Keratinocyte (primary cell): ENCODE measurements around the gene TMEM9B. TPM values are rescaled to one million over a fixed set of nuclear protein-coding genes. Genes with fewer than 3 reads are reported as not detected.
A peak's percentile ranks its signal among the peaks of the same experiment; 100 is the strongest.

Experiments
- DNase-seq: peaks from one replicate; pipeline ENCODE4 v3.0.0-alpha.2; 2011; ENCODE audit warnings: low read depth, missing footprints, low spot score
- FAIRE-seq: peaks from 2 replicates; lab custom pipeline; 2011; peaks lifted over from hg19 to GRCh38; lab: Jason Lieb, UNC
- H2AFZ ChIP-seq: 2 replicates; pipeline ENCODE4 v1.6.0; 2012; ENCODE audit warnings: low read length, control low read depth, inconsistent platforms; ENCODE audit not compliant: control insufficient read depth
- H3K27ac ChIP-seq: 2 replicates; pipeline ENCODE4 v1.5.1; 2011; ENCODE audit warnings: low read length; ENCODE audit not compliant: control insufficient read depth, insufficient read depth
- H3K27me3 ChIP-seq: 3 replicates; pipeline ENCODE4 v1.6.0; 2011; ENCODE audit warnings: low read length; ENCODE audit not compliant: control insufficient read depth, insufficient read depth; ENCODE audit errors: extremely low read depth
- H3K36me3 ChIP-seq, 2 experiments: 2 replicates in 1 of 2; 3 replicates in 1 of 2; pipeline ENCODE4 v1.5.1; 2011; ENCODE audit warnings: low read length in 2 of 2, mild to moderate bottlenecking in 1 of 2; ENCODE audit not compliant: control insufficient read depth in 2 of 2, insufficient read depth in 2 of 2; ENCODE audit errors: extremely low read depth in 1 of 2
- H3K4me1 ChIP-seq: 3 replicates; pipeline ENCODE4 v1.5.1; 2011; ENCODE audit warnings: low read length; ENCODE audit not compliant: control insufficient read depth, insufficient read depth; ENCODE audit errors: extremely low read depth
- H3K4me2 ChIP-seq: 3 replicates; pipeline ENCODE4 v1.6.0; 2011; ENCODE audit warnings: low read depth, low read length; ENCODE audit not compliant: control insufficient read depth, insufficient read depth; ENCODE audit errors: extremely low read depth
- H3K4me3 ChIP-seq, 3 experiments: fragments of 200-600 bp in 1 of 3; sonication (generic) in 1 of 3; 2 replicates in 2 of 3; 3 replicates in 1 of 3; pipeline ENCODE4 v1.5.1; 2011 to 2016; ENCODE audit warnings: low read length in 3 of 3, mild to moderate bottlenecking in 3 of 3, control low read depth in 2 of 3, inconsistent platforms in 1 of 3, low read depth in 1 of 3, mixed read lengths in 1 of 3, mixed run types in 1 of 3, moderate library complexity in 1 of 3; ENCODE audit not compliant: control insufficient read depth in 2 of 3, insufficient read depth in 2 of 3; ENCODE audit errors: extremely low read depth in 1 of 3
- H3K79me2 ChIP-seq: 2 replicates; pipeline ENCODE4 v1.6.0; 2012; ENCODE audit warnings: low read length; ENCODE audit not compliant: control insufficient read depth, insufficient read depth
- H3K9ac ChIP-seq: 3 replicates; pipeline ENCODE4 v1.6.0; 2011; ENCODE audit warnings: low read length; ENCODE audit not compliant: control insufficient read depth, insufficient read depth; ENCODE audit errors: extremely low read depth
- H3K9me1 ChIP-seq: 3 replicates; pipeline ENCODE4 v1.6.0; 2011; ENCODE audit warnings: low read length; ENCODE audit not compliant: control insufficient read depth, insufficient read depth; ENCODE audit errors: extremely low read depth
- H3K9me3 ChIP-seq: 2 replicates; pipeline ENCODE4 v1.5.1; 2012; ENCODE audit warnings: low read depth, low read length; ENCODE audit not compliant: control insufficient read depth
- H4K20me1 ChIP-seq: 3 replicates; pipeline ENCODE4 v1.6.0; 2011; ENCODE audit warnings: low read length; ENCODE audit not compliant: control insufficient read depth, insufficient read depth; ENCODE audit errors: extremely low read depth
- CTCF ChIP-seq, 3 experiments: IDR thresholded peaks in 1 of 3; conservative IDR thresholded peaks in 1 of 3; optimal IDR thresholded peaks in 1 of 3; 2 replicates in 2 of 3; 3 replicates in 1 of 3; pipeline versions ENCODE3 to v1.5.1; 2011; ENCODE audit warnings: low read length in 3 of 3, mild to moderate bottlenecking in 3 of 3, moderate library complexity in 2 of 3, control low read depth in 1 of 3, inconsistent platforms in 1 of 3; ENCODE audit not compliant: insufficient read depth in 2 of 3; ENCODE audit errors: extremely low read depth in 1 of 3
- EZH2 ChIP-seq: IDR thresholded peaks from one replicate; pipeline ENCODE4 v1.6.1; 2012; ENCODE audit warnings: inconsistent platforms, mild to moderate bottlenecking, low read length, moderate library complexity
- dilution Hi-C: fragments of 300-500 bp; cut with MboI; formaldehyde crosslinking; loops from one replicate; pipeline ENCODE4 v1.7.0; 2020; ENCODE audit warnings: low sequenced_read_pairs; ENCODE audit not compliant: extremely low pct_ligation_motif_present
- polyA plus RNA-seq, 5 experiments: library from polyadenylated mRNA; depleted of rRNA in 3 of 5; stranded (reverse) in 3 of 5; stranded (forward) in 1 of 5; unstranded in 1 of 5; fragments of >200 nt; gene quantifications; 1 replicate in 1 of 5; 2 replicates in 3 of 5; 3 replicates in 1 of 5; pipeline versions ENCODE4 v1.2.1 to v1.2.3, GENCODE V29; 2011 to 2012; ENCODE audit warnings: missing spikeins in 2 of 5, low read depth in 1 of 5, low replicate concordance in 1 of 5

Gene TMEM9B
- polyA plus RNA-seq, 1 donor (not counting 4 experiments of a cell fraction or from before 2014, with no cell fraction given) = 60.8 TPM

GRCh38 chr11:8913961-8914660, 50.1 kb downstream of the TMEM9B start:
- Histone ChIP-seq H4K20me1 (no peaks in the 10 kb centered on the region), H3K36me3 (peaks cover 8 to 26% of the 10 kb centered on the region in 2 experiments), H3K79me2 (peaks cover 21% of the 10 kb centered on the region), H3K27ac (peak overlapping the region; percentile 1), H3K9me3 (no peaks in the 10 kb centered on the region), H3K4me1 (peaks cover 45% of the 10 kb centered on the region), H3K9me1 (no peaks in the 10 kb centered on the region), H3K9ac (no peak overlapping the region), H3K4me2 (peak overlapping the region; percentile 17), H2AFZ (no peak overlapping the region), H3K4me3 (no peak overlapping the region), H3K27me3 (no peaks in the 10 kb centered on the region)
- FAIRE-seq = no peak
- no peak for DNase-seq
- TF ChIP-seq CTCF (optimal IDR thresholded peaks at IDR 0.05 in 1 of 3, IDR thresholded peaks at IDR 0.05 in 1 of 3, conservative IDR thresholded peaks at IDR 0.05 in 1 of 3; ENCODE audit: extremely low read depth in 1 of 3, insufficient read depth in 2 of 3, low read length in 3 of 3) (peak; percentile 76 to 96 (median 87)), EZH2 (no peak)
- dilution Hi-C loops = no loop called here

GRCh38 chr11:8911029-8911823, 53.0 kb downstream of the TMEM9B start, which contains the start of gene AKIP1:
Gene AKIP1 (plus strand): TSS chr11:8911189. CDS start chr11:8911450, 261 bp downstream.
- H3K36me3 ChIP-seq = peaks cover 0 to 17% of the 10 kb centered on the region in 2 experiments
- no peak for FAIRE-seq
- peaks cover 42% of the 10 kb centered on the region for H3K4me1 ChIP-seq
- dilution Hi-C loops = no loop called here
- no peaks in the 10 kb centered on the region for H4K20me1 ChIP-seq
- H2AFZ ChIP-seq = peak within 1 kb of the TSS; percentile 92
- peak within 1 kb of the TSS; percentile 89 for H3K4me2 ChIP-seq
- peak within 1 kb of the TSS; percentile 77 to 96 (median 82) for H3K4me3 ChIP-seq
- no peaks in the 10 kb centered on the region for H3K9me3 ChIP-seq
- TF ChIP-seq CTCF (optimal IDR thresholded peaks at IDR 0.05 in 1 of 3, IDR thresholded peaks at IDR 0.05 in 1 of 3, conservative IDR thresholded peaks at IDR 0.05 in 1 of 3; ENCODE audit: extremely low read depth in 1 of 3, insufficient read depth in 2 of 3, low read length in 3 of 3) (no peak), EZH2 (no peak)
- H3K9me1 ChIP-seq = no peaks in the 10 kb centered on the region
- DNase-seq = peak; percentile 53
- H3K27me3 ChIP-seq = no peaks in the 10 kb centered on the region
- peaks cover 21% of the 10 kb centered on the region for H3K79me2 ChIP-seq
- H3K27ac ChIP-seq = peak within 1 kb of the TSS; percentile 68
- H3K9ac ChIP-seq = peak within 1 kb of the TSS; percentile 86
